Neuronal stem cell (in vitro differentiated cells): ENCODE data around the gene DUS1L.

ENCODE experiments used
- DNase-seq: peaks from one replicate; pipeline ENCODE4 v3.0.0-alpha.2; 2013; ENCODE audit warnings: low spot score
- H2AFZ ChIP-seq: one replicate; pipeline ENCODE4 v1.6.1; 2013; ENCODE audit warnings: mild to moderate bottlenecking, low read length, inconsistent platforms
- H2AK5ac ChIP-seq: 2 replicates; pipeline ENCODE4 v1.6.1; 2013; ENCODE audit warnings: low read depth, mild to moderate bottlenecking, inconsistent platforms, low read length, moderate library complexity, mixed read lengths
- H2BK120ac ChIP-seq: 2 replicates; pipeline ENCODE4 v1.6.1; 2013; ENCODE audit warnings: low read depth, mild to moderate bottlenecking, inconsistent platforms, low read length, moderate library complexity, mixed read lengths
- H2BK12ac ChIP-seq: one replicate; pipeline ENCODE4 v1.6.1; 2013; ENCODE audit warnings: low read length, inconsistent platforms
- H2BK15ac ChIP-seq: 2 replicates; pipeline ENCODE4 v1.6.1; 2013; ENCODE audit warnings: mild to moderate bottlenecking, low read length, inconsistent platforms, mixed read lengths
- H2BK5ac ChIP-seq: one replicate; pipeline ENCODE4 v1.6.1; 2013; ENCODE audit warnings: inconsistent platforms, mild to moderate bottlenecking, low read length, moderate library complexity
- H3K14ac ChIP-seq: one replicate; pipeline ENCODE4 v1.6.1; 2013; ENCODE audit warnings: low read length, inconsistent platforms
- H3K18ac ChIP-seq: 2 replicates; pipeline ENCODE4 v1.6.1; 2013; ENCODE audit warnings: low read length, inconsistent platforms
- H3K23ac ChIP-seq: 2 replicates; pipeline ENCODE4 v1.6.1; 2013; ENCODE audit warnings: low read depth, mild to moderate bottlenecking, mixed read lengths, low read length, inconsistent platforms; ENCODE audit not compliant: poor library complexity
- H3K27ac ChIP-seq: replicated peaks from 3 replicates; pipeline ENCODE4 v1.5.1; 2013; ENCODE audit warnings: low read length, inconsistent platforms
- H3K27me3 ChIP-seq, 3 experiments: 2 replicates each; pipeline ENCODE4 v1.6.1; 2013; ENCODE audit warnings: low read length in 3 of 3, mild to moderate bottlenecking in 2 of 3, inconsistent platforms in 1 of 3, low read depth in 1 of 3, mixed read lengths in 1 of 3, moderate library complexity in 1 of 3; ENCODE audit not compliant: control insufficient read depth in 3 of 3, insufficient read depth in 3 of 3
- H3K36me3 ChIP-seq, 2 donors: replicated peaks in 1 of 2; 2 replicates each; pipeline ENCODE4 v1.6.1; 2013; ENCODE audit warnings: low read length in 2 of 2; ENCODE audit not compliant: control insufficient read depth in 2 of 2, insufficient read depth in 2 of 2
- H3K4ac ChIP-seq: 2 replicates; pipeline ENCODE4 v1.6.1; 2013; ENCODE audit warnings: inconsistent platforms, mild to moderate bottlenecking, low read length, moderate library complexity
- H3K4me1 ChIP-seq, 2 donors: 1 replicate in 1 of 2; 2 replicates in 1 of 2; pipeline ENCODE4 v1.6.1; 2013; ENCODE audit warnings: low read length in 2 of 2, low read depth in 1 of 2; ENCODE audit not compliant: control insufficient read depth in 2 of 2, insufficient read depth in 1 of 2
- H3K4me2 ChIP-seq: one replicate; pipeline ENCODE4 v1.6.1; 2013; ENCODE audit warnings: mild to moderate bottlenecking, low read length, inconsistent platforms; ENCODE audit not compliant: insufficient read depth, poor library complexity, severe bottlenecking
- H3K4me3 ChIP-seq, 2 donors: 2 replicates each; pipeline ENCODE4 v1.5.1; 2013; ENCODE audit warnings: low read length in 2 of 2, mild to moderate bottlenecking in 2 of 2, inconsistent platforms in 1 of 2, moderate library complexity in 1 of 2
- H3K79me1 ChIP-seq: one replicate; pipeline ENCODE4 v1.6.1; 2013; ENCODE audit warnings: low read depth, mild to moderate bottlenecking, inconsistent platforms, low read length, moderate library complexity
- H3K9ac ChIP-seq: one replicate; pipeline ENCODE4 v1.6.1; 2013; ENCODE audit warnings: mild to moderate bottlenecking, low read depth, low read length, inconsistent platforms; ENCODE audit not compliant: poor library complexity
- H3K9me3 ChIP-seq, 2 donors: replicated peaks in 1 of 2; 2 replicates each; pipeline versions ENCODE3 to v1.6.1; 2013; ENCODE audit warnings: low read length in 2 of 2, mild to moderate bottlenecking in 2 of 2, inconsistent platforms in 1 of 2, low read depth in 1 of 2, mixed read lengths in 1 of 2, moderate library complexity in 1 of 2; ENCODE audit not compliant: control insufficient read depth in 2 of 2, insufficient read depth in 1 of 2
- H4K8ac ChIP-seq: one replicate; pipeline ENCODE4 v1.6.1; 2013; ENCODE audit warnings: low read depth, mild to moderate bottlenecking, inconsistent platforms, low read length, moderate library complexity
- H4K91ac ChIP-seq: one replicate; pipeline ENCODE4 v1.6.1; 2013; ENCODE audit warnings: low read length, low read depth, mild to moderate bottlenecking, inconsistent platforms; ENCODE audit not compliant: poor library complexity
- WGBS, 2 donors: extraction: QIAGEN DNeasy Blood & Tissue Kit; methylation state at CpG; one replicate each; pipeline ENCODE4 v1.1.7; 2013; ENCODE audit warnings: missing lambda C conversion rate in 2 of 2, mixed read lengths in 1 of 2; ENCODE audit not compliant: insufficient read length in 2 of 2, insufficient replicate concordance in 1 of 2; ENCODE audit errors: extremely low coverage in 2 of 2; 5-methylcytosine and 5-hydroxymethylcytosine counted together

The DUS1L gene

GRCh38 chr17:82062984-82063368 is 2.6 kb downstream of the DUS1L start:
- no peak overlapping the region for H2BK5ac ChIP-seq
- H3K18ac ChIP-seq = no peak overlapping the region
- H3K4me1 ChIP-seq = peaks cover 7 to 8% of the 10 kb centered on the region in 2 donors
- H3K14ac ChIP-seq = no peak overlapping the region
- no peak overlapping the region for H3K4ac ChIP-seq
- H2BK12ac ChIP-seq = no peak overlapping the region
- DNase-seq = no peak
- no peak overlapping the region for H3K4me2 ChIP-seq
- no peak overlapping the region for H3K27ac ChIP-seq
- H3K23ac ChIP-seq = no peak overlapping the region
- H4K8ac ChIP-seq = no peak overlapping the region
- H2AK5ac ChIP-seq = no peak overlapping the region
- H3K4me3 ChIP-seq = peak overlapping the region in 1 of 2 donors; percentile 18
- peaks cover 38 to 60% of the 10 kb centered on the region in 2 donors for H3K36me3 ChIP-seq
- WGBS, 2 donors = no CpG with 5 or more reads among the region's 9 CpGs
- no peak overlapping the region for H2BK15ac ChIP-seq
- peaks cover 12% of the 10 kb centered on the region for H3K79me1 ChIP-seq
- H3K27me3 ChIP-seq = no peaks in the 10 kb centered on the region
- no peak overlapping the region for H4K91ac ChIP-seq
- no peak overlapping the region for H3K9ac ChIP-seq
- H2BK120ac ChIP-seq = no peak overlapping the region
- no peak overlapping the region for H2AFZ ChIP-seq
- no peaks in the 10 kb centered on the region for H3K9me3 ChIP-seq

- no peak overlapping the region for H4K91ac ChIP-seq
- H4K8ac ChIP-seq = no peak overlapping the region
- no peak overlapping the region for H2BK120ac ChIP-seq
- no peak overlapping the region for H3K14ac ChIP-seq
- H3K27ac ChIP-seq = no peak overlapping the region
- H2BK5ac ChIP-seq = peak overlapping the region; percentile 39
- no peaks in the 10 kb centered on the region for H3K9me3 ChIP-seq
- no peak overlapping the region for H2BK12ac ChIP-seq
- H3K9ac ChIP-seq = no peak overlapping the region
- no peak overlapping the region for H2AK5ac ChIP-seq
- H3K4me1 ChIP-seq = peaks cover 7 to 8% of the 10 kb centered on the region in 2 donors
- peaks cover 44 to 67% of the 10 kb centered on the region in 2 donors for H3K36me3 ChIP-seq
- H3K4ac ChIP-seq = no peak overlapping the region
- H3K4me2 ChIP-seq = no peak overlapping the region
- H3K79me1 ChIP-seq = peaks cover 12% of the 10 kb centered on the region
- no peak overlapping the region for H2AFZ ChIP-seq
- H2BK15ac ChIP-seq = no peak overlapping the region
- no CpG with 5 or more reads among the region's 24 CpGs for WGBS, 2 donors
- no peak overlapping the region for H3K4me3 ChIP-seq
- H3K23ac ChIP-seq = no peak overlapping the region
- H3K18ac ChIP-seq = no peak overlapping the region
- H3K27me3 ChIP-seq = no peaks in the 10 kb centered on the region
- no peak for DNase-seq
Measured at GRCh38 chr17:82062076-82062983, 3.3 kb downstream of the DUS1L start.

- H3K14ac ChIP-seq = no peak overlapping the region
- H2BK12ac ChIP-seq = no peak overlapping the region
- H3K79me1 ChIP-seq = peaks cover 14% of the 10 kb centered on the region
- H3K4ac ChIP-seq = no peak overlapping the region
- H3K4me3 ChIP-seq = peak overlapping the region in 1 of 2 donors; percentile 65
- H2AFZ ChIP-seq = no peak overlapping the region
- DNase-seq = no peak
- peaks cover 54 to 77% of the 10 kb centered on the region in 2 donors for H3K36me3 ChIP-seq
- H3K27me3 ChIP-seq = no peaks in the 10 kb centered on the region
- no peak overlapping the region for H4K91ac ChIP-seq
- H2AK5ac ChIP-seq = peak overlapping the region; percentile 37
- H2BK5ac ChIP-seq = peak overlapping the region; percentile 13
- H2BK15ac ChIP-seq = no peak overlapping the region
- no peak overlapping the region for H3K9ac ChIP-seq
- H3K4me2 ChIP-seq = no peak overlapping the region
- H3K18ac ChIP-seq = peak overlapping the region; percentile 28
- H4K8ac ChIP-seq = peak overlapping the region; percentile 65
- H3K9me3 ChIP-seq = no peaks in the 10 kb centered on the region
- H3K27ac ChIP-seq = no peak overlapping the region
- H2BK120ac ChIP-seq = no peak overlapping the region
- peaks cover 7 to 8% of the 10 kb centered on the region in 2 donors for H3K4me1 ChIP-seq
- H3K23ac ChIP-seq = peak overlapping the region; percentile 20
- no CpG with 5 or more reads among the region's 34 CpGs for WGBS, 2 donors
Measured at GRCh38 chr17:82061047-82061925, 4.3 kb downstream of the DUS1L start.

GRCh38 chr17:82060614-82061013 is 5.0 kb downstream of the DUS1L start:
- Histone ChIP-seq H3K79me1 (peaks cover 14% of the 10 kb centered on the region), H2AFZ (no peak overlapping the region), H2BK5ac (peak overlapping the region; percentile 13), H3K9ac (no peak overlapping the region), H3K4ac (no peak overlapping the region), H3K27ac (no peak overlapping the region), H3K14ac (no peak overlapping the region), H2AK5ac (no peak overlapping the region), H4K91ac (no peak overlapping the region), H4K8ac (no peak overlapping the region), H2BK120ac (no peak overlapping the region), H2BK12ac (no peak overlapping the region), H3K18ac (peak overlapping the region; percentile 28), H3K4me1 (peaks cover 4 to 8% of the 10 kb centered on the region in 2 donors), H3K4me3 (no peak overlapping the region), H3K23ac (peak overlapping the region; percentile 73), H2BK15ac (no peak overlapping the region), H3K27me3 (no peaks in the 10 kb centered on the region), H3K36me3 (peaks cover 61 to 84% of the 10 kb centered on the region in 2 donors), H3K4me2 (no peak overlapping the region), H3K9me3 (no peaks in the 10 kb centered on the region)
- DNase-seq = no peak
- no CpG with 5 or more reads among the region's 14 CpGs for WGBS, 2 donors
